ENCODE measurements around the gene CCDC91.

- TF ChIP-seq CTCF (IDR thresholded peaks at IDR 0.05) (no peak), POLR2AphosphoS5 (IDR thresholded peaks at IDR 0.05; ENCODE audit: low read depth, low read length) (no peak), SIN3A (IDR thresholded peaks at IDR 0.05; ENCODE audit: borderline replicate concordance, insufficient read depth, low read depth, low read length) (no peak), TCF7L2 (IDR thresholded peaks at IDR 0.05; ENCODE audit: low read depth, low read length) (no peak)
Observed at GRCh38 chr12:28552251-28552970, 362.2 kb downstream of the CCDC91 start.
